K562 (cell line): Measurements from ENCODE around the gene MYOM3.

Source experiments
- CTCF ChIP-seq, 3 experiments: IDR thresholded peaks in 2 of 3; conservative IDR thresholded peaks in 1 of 3; 2 replicates each; pipeline ENCODE4 v1.5.1; 2011 to 2012; ENCODE audit warnings: low read length in 3 of 3, mild to moderate bottlenecking in 3 of 3, control low read depth in 2 of 3, improper control_type of control experiment in 1 of 3, inconsistent platforms in 1 of 3, low read depth in 1 of 3, mixed read lengths in 1 of 3, moderate library complexity in 1 of 3; ENCODE audit not compliant: insufficient read depth in 2 of 3
- FOXJ3 ChIP-seq: sonication (generic); formaldehyde crosslinking; IDR thresholded peaks from 2 replicates; pipeline ENCODE4 v1.4.0; 2020; ENCODE audit warnings: mild to moderate bottlenecking, missing genetic modification reagents
- POLR2AphosphoS5 ChIP-seq: IDR thresholded peaks from 2 replicates; pipeline ENCODE4 v1.6.1; 2011; ENCODE audit warnings: mild to moderate bottlenecking, low read depth, low read length, moderate library complexity; ENCODE audit not compliant: control insufficient read depth, insufficient read depth
- RCOR1 ChIP-seq, 2 experiments: IDR thresholded peaks; 2 replicates each; pipeline ENCODE4 v1.6.1; 2012; ENCODE audit warnings: low read depth in 2 of 2, low read length in 2 of 2, borderline replicate concordance in 1 of 2, improper control_type of control experiment in 1 of 2
- SMC3 ChIP-seq: conservative IDR thresholded peaks from 2 replicates; pipeline ENCODE4 v1.6.1; 2011; ENCODE audit warnings: low read depth, low read length, improper control_type of control experiment; ENCODE audit not compliant: insufficient read depth
- ZFP36 ChIP-seq: fragments of 150-350 bp; IDR thresholded peaks from 2 replicates; pipeline ENCODE4 v1.6.1; 2018; ENCODE audit warnings: low read length, low read depth; ENCODE audit not compliant: partially characterized antibody
- ZNF184 ChIP-seq: sonication (generic); formaldehyde crosslinking; IDR thresholded peaks from 2 replicates; pipeline ENCODE4 v1.5.0; 2020; ENCODE audit warnings: missing genetic modification reagents

- TF ChIP-seq ZFP36: no peak
- no peak for TF ChIP-seq ZNF184
- TF ChIP-seq RCOR1 (IDR thresholded peaks at IDR 0.05; ENCODE audit: borderline replicate concordance in 1 of 2, low read depth in 2 of 2, low read length in 2 of 2): no peak
- no peak for TF ChIP-seq SMC3
- no peak for TF ChIP-seq CTCF (IDR thresholded peaks at IDR 0.05 in 2 of 3, conservative IDR thresholded peaks at IDR 0.05 in 1 of 3; ENCODE audit: insufficient read depth in 2 of 3, low read depth in 1 of 3, low read length in 3 of 3)
- TF ChIP-seq FOXJ3 (CRISPR knock-in tag): no peak
- no peak for TF ChIP-seq POLR2AphosphoS5
These were observed 35.9 kb upstream of the MYOM3 start for GRCh38 chr1:24147816-24148215.
